Cardiac muscle cell (in vitro differentiated cells and primary cell): ENCODE results near the gene NECAB2. TPM values are rescaled to one million over a fixed set of nuclear protein-coding genes. Genes with fewer than 3 reads are reported as not detected.
A peak's percentile ranks its signal among the peaks of the same experiment; 100 is the strongest.

Experiments used
- DNase-seq, 2 donors: peaks; one replicate each; pipeline versions ENCODE4 v3.0.0 to v3.0.0-alpha.2; 2010 to 2017; ENCODE audit warnings: low read depth in 1 of 2, low spot score in 1 of 2
- H3K27ac ChIP-seq: fragments of 200-600 bp; sonication (generic); 2 replicates; pipeline ENCODE4 v1.5.1; 2016
- H3K27me3 ChIP-seq: fragments of 200-600 bp; sonication (generic); 2 replicates; pipeline ENCODE4 v1.6.0; 2016; ENCODE audit warnings: control low read depth
- H3K36me3 ChIP-seq: fragments of 200-600 bp; sonication (generic); 2 replicates; pipeline ENCODE4 v1.5.1; 2016; ENCODE audit warnings: control low read depth
- H3K4me1 ChIP-seq: fragments of 200-600 bp; sonication (generic); 2 replicates; pipeline ENCODE4 v1.8.1; 2017; ENCODE audit warnings: low read depth, mild to moderate bottlenecking, mixed run types
- H3K4me3 ChIP-seq: fragments of 200-600 bp; sonication (generic); 2 replicates; pipeline ENCODE4 v1.5.1; 2016; ENCODE audit warnings: mild to moderate bottlenecking
- H3K9me3 ChIP-seq: fragments of 200-600 bp; sonication (generic); 2 replicates; pipeline ENCODE4 v1.5.1; 2017; ENCODE audit warnings: low read depth, mild to moderate bottlenecking, control low read depth
- polyA plus RNA-seq: library from polyadenylated mRNA; unstranded; fragments of >200 nt; fragmentation: Nextera tagmentation; extraction: Ambion mirVana; gene quantifications from 2 replicates; pipeline ENCODE4 v1.2.1, GENCODE V29; 2016
- total RNA-seq: library from RNA; depleted of rRNA; stranded (reverse); fragments of >200 nt; gene quantifications from 2 replicates; pipeline ENCODE4 v1.2.3, GENCODE V29; 2016
- TF ChIP-seq, protein P1 (sequence below): IDR thresholded peaks from 2 replicates; pipeline ENCODE4 v1.5.1; 2012; ENCODE audit warnings: low read depth, mild to moderate bottlenecking, low read length

Gene NECAB2
- total and polyA plus RNA-seq, 2 experiments from 2014 or later = 0.63 to 2.2 TPM

DNA sequence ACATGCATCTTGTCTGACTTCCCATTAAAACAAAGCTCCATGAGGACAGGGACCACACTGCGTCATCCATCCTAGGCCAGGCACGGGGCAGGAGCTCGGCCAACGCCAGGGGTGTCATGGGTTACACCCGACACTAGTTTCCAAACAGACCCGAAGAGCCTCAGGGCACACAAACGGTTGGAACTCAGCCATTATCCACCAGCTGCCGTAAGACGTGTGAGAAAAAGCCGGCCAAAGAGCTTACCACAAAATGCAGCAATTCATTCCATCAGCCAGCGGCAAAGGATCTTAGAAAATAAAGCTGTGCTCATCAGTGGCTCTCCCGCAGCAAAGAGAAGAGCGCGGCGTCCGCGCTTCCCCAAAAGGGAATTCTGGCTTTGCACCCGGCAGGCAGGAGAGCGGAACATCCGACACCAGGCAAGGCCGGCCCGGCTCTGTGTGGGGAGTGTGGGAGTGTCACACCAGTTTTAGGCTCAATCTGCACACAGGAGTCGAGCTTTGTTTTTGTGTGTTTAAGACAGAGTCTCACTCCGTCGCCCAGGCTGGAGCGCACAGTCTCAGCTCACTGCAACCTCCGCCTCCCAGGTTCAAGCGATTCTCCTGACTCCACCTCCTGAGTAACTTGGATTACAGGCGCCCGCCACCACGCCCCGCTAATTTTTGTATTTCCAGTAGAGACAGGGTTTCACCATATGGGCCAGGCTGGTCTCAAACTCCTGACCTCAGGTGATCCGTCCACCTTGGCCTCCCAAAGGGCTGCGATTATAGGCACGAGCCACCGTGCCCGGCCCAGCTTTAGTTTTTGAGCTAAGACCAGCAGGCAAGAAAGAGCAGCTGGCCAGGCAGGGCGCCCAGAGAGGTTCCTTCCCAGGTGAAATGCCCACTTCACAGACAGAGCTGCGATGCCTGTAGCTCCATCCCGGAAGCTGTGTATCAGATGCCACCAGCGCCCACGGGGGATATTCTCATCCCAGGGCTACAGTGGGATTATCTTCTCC, 73.1 kb downstream of the NECAB2 start:
- no peak overlapping the region for H3K27ac ChIP-seq
- H3K4me3 ChIP-seq = no peak overlapping the region
- peaks cover 17% of the 10 kb centered on the region for H3K4me1 ChIP-seq
- TF ChIP-seq, protein P1, sequence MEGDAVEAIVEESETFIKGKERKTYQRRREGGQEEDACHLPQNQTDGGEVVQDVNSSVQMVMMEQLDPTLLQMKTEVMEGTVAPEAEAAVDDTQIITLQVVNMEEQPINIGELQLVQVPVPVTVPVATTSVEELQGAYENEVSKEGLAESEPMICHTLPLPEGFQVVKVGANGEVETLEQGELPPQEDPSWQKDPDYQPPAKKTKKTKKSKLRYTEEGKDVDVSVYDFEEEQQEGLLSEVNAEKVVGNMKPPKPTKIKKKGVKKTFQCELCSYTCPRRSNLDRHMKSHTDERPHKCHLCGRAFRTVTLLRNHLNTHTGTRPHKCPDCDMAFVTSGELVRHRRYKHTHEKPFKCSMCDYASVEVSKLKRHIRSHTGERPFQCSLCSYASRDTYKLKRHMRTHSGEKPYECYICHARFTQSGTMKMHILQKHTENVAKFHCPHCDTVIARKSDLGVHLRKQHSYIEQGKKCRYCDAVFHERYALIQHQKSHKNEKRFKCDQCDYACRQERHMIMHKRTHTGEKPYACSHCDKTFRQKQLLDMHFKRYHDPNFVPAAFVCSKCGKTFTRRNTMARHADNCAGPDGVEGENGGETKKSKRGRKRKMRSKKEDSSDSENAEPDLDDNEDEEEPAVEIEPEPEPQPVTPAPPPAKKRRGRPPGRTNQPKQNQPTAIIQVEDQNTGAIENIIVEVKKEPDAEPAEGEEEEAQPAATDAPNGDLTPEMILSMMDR = no peak
- DNase-seq = peak in 1 of 2 donors; percentile 45
- no peaks in the 10 kb centered on the region for H3K9me3 ChIP-seq
- H3K27me3 ChIP-seq = no peaks in the 10 kb centered on the region
- no peaks in the 10 kb centered on the region for H3K36me3 ChIP-seq

DNA sequence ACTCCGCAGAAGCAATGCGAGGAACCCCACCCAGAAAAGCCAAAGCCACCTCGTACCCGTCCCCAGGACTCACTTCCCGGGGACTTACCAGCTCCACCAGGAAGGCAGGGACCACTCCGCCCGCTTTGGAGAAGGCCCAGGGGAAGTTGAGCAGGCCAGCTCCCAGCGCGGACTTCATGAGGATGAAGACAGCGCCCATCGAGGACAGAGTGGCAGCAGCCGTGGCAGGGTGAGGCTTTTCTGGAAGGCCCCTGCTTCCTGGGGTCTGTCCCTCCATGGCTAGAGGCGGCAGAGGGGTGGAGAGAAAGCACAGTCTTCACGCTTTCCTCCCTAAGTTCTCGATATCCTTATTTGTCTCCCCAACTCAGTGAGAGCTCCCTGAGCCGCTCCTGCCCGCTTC, 73.8 kb downstream of the NECAB2 start:
- H3K9me3 ChIP-seq = no peaks in the 10 kb centered on the region
- H3K27ac ChIP-seq = no peak overlapping the region
- DNase-seq = no peak
- TF ChIP-seq, protein P1 = no peak
- H3K36me3 ChIP-seq = no peaks in the 10 kb centered on the region
- H3K4me3 ChIP-seq = no peak overlapping the region
- H3K27me3 ChIP-seq = no peaks in the 10 kb centered on the region
- peaks cover 17% of the 10 kb centered on the region for H3K4me1 ChIP-seq

DNA sequence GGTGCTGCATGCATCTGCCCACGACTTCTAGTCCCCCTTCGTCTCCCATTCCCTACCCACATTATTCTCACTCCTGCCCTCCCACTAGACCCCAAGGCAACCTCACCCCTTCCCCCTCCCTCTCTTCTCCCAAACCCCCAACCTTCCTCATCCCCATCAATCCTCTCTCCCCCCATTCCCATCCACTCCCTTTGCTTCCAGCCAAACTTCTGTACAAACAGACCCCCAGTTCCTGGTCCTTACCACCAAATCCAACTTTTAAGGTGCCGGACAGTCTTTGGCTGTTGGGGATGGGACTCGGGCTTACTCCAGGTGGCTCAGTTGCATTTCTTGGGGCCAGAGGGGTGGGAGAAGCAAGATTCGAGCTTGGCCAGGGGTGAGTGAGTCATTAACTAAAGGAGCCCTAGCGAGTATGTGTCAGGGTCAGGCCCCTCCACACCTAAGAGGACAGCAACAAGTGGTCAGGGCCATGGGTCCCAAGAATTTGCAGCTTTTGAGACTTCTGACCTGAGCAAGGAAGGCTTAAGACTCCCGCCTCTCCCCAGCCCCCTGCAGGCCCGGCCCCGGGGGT, 74.3 kb downstream of the NECAB2 start, which contains the start of gene SLC38A8:
SLC38A8 (minus strand) TSS at position 488 of the 571 bp plus-strand sequence. CDS start 638 bp downstream, outside the sequence.
- H3K27me3 ChIP-seq = no peaks in the 10 kb centered on the region
- H3K4me3 ChIP-seq = no peak within 1 kb of the TSS
- no peak for DNase-seq
- no peaks in the 10 kb centered on the region for H3K36me3 ChIP-seq
- peaks cover 17% of the 10 kb centered on the region for H3K4me1 ChIP-seq
- H3K27ac ChIP-seq = no peak within 1 kb of the TSS
- H3K9me3 ChIP-seq = no peaks in the 10 kb centered on the region
- TF ChIP-seq, protein P1 = no peak

DNA sequence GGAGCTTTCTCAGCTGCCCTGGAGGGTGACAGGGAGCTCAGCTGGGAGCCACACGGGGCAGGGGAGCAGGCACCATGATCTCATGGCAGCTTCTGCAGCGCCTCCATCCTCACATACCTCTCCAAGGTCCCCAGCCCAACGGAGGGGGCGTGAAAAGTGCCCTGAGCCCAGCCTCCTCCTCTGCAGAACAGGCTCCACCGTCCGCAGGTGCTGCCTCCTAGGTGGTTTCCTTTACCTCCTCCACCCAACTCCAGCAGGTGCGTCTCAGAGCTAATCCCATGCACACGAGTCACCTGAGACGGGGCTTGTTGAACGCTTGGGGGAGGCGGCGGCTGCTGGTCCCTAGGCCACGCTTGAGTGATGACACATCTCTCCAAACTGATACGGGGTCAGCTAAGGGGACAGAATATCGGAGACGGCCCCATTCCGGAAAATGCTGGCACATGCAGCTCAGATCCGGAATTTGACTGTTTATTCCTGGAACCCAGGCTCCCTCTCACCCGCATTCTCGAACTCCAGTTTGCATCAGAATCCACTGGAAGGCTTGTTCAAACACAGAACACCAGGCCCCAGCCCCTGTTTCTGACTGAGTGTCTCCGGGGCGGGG, 74.9 kb downstream of the NECAB2 start:
- Histone ChIP-seq H3K27me3 (no peaks in the 10 kb centered on the region), H3K36me3 (no peaks in the 10 kb centered on the region), H3K4me3 (no peak overlapping the region), H3K9me3 (no peaks in the 10 kb centered on the region), H3K27ac (no peak overlapping the region), H3K4me1 (peaks cover 17% of the 10 kb centered on the region)
- TF ChIP-seq, protein P1 = no peak
- DNase-seq = peak in 1 of 2 donors; percentile 43

DNA sequence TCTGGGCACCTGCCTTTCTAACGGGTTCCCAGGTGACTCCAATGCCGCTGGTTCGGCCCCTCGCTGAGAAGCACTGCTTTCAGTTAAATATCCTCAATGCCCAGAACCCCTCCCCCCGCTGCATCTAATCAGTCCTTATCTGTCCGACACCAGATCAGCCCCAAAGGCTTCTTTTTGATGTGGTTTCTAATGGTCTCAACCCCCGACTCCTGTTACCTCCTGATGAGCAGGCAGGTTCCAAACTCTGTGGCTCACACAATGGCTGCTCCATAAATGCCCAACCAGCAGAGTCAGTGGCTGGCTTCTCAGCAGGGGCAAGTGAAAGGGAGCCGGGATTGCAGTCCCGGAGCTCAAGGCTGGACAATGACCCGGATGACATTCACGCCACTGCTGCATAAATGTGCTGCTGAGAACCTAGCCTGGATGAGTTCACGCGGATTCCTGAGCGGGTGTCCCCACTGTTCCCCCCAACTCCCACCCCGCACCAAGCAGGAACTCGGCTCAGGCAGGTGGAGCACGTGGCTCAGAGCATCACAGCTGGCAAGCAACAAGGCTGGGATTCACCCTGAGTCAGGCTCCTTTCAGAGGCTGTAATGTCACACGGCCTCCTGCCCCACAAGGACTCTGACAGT, 75.6 kb downstream of the NECAB2 start:
- H3K4me3 ChIP-seq = no peak overlapping the region
- no peaks in the 10 kb centered on the region for H3K9me3 ChIP-seq
- no peak overlapping the region for H3K27ac ChIP-seq
- no peaks in the 10 kb centered on the region for H3K27me3 ChIP-seq
- TF ChIP-seq, protein P1 = no peak
- no peaks in the 10 kb centered on the region for H3K36me3 ChIP-seq
- no peak for DNase-seq
- H3K4me1 ChIP-seq = peaks cover 17% of the 10 kb centered on the region
